C4-2B (cell line): Measurements from ENCODE around the gene EVC2.
"Not testable (repeated sequence)": the region's sequence is repeated elsewhere in the genome, so short reads cannot be mapped to it uniquely, and the experiment has no call there.

Experiments
- H3K27ac ChIP-seq: fragments of 450-650 bp; 2 replicates; pipeline ENCODE4 v1.5.1; 2017
- ZFX ChIP-seq: fragments of 450-650 bp; IDR thresholded peaks from 2 replicates; pipeline ENCODE4 v1.6.1; 2017
- TF ChIP-seq, protein P1 (sequence below): fragments of 450-650 bp; conservative IDR thresholded peaks from 2 replicates; pipeline ENCODE4 v1.5.1; 2017; ENCODE audit warnings: mild to moderate bottlenecking

The EVC2 gene

DNA sequence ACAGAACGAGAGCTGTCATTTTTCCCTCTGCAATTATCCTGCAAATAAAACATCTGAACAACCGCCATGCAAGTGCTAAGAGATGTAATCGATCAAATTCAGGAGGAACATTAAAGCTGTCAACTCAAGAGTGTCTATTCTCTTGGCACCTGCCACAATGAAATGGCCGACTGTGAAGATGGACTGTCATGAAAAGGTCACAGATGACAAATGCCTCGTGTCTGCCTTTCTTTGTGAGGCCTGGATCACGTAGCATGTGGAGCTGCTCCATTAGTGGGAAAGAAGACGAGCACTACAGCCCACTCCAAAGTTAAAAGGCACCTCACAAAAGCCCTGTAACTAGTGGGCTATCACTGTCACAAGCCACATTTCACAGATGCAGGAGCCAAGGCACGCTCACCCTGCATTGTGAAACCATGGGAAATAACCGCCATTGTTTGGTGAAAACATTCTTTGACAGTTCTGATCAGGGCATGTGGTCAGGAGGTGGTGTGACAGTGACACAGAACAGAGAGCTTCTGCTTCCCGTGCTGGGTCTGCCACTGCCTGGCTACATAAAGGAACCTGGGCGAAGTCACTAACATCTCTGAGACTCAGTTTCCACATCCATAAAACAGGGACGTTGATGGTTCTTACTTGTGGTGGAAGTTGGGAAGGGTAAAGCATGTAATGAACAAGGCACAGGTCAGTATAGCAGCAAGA is 98.9 kb downstream of the EVC2 start:
- TF ChIP-seq ZFX, result no peak
- TF ChIP-seq, protein P1, sequence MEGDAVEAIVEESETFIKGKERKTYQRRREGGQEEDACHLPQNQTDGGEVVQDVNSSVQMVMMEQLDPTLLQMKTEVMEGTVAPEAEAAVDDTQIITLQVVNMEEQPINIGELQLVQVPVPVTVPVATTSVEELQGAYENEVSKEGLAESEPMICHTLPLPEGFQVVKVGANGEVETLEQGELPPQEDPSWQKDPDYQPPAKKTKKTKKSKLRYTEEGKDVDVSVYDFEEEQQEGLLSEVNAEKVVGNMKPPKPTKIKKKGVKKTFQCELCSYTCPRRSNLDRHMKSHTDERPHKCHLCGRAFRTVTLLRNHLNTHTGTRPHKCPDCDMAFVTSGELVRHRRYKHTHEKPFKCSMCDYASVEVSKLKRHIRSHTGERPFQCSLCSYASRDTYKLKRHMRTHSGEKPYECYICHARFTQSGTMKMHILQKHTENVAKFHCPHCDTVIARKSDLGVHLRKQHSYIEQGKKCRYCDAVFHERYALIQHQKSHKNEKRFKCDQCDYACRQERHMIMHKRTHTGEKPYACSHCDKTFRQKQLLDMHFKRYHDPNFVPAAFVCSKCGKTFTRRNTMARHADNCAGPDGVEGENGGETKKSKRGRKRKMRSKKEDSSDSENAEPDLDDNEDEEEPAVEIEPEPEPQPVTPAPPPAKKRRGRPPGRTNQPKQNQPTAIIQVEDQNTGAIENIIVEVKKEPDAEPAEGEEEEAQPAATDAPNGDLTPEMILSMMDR, result no peak

DNA sequence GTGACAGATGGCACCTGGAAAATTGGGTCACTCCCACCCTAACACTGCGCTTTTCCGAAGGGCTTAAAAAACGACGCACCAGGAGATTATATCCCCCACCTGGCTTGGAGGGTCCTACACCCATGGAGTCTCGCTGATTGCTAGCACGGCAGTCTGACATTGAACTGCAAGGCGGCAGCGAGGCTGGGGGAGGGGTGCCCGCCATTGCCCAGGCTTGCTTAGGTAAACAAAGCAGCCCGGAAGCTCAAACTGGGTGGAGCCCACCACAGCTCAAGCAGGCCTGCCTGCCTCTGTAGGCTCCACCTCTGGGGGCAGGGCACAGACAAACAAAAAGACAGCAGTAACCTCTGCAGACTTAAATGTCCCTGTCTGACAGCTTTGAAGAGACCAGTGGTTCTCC is 114.5 kb downstream of the EVC2 start:
- not testable (repeated sequence) for H3K27ac ChIP-seq

More for the DNA sequence above, 98.9 kb downstream of the EVC2 start:
- H3K27ac ChIP-seq, result no peak overlapping the region

DNA sequence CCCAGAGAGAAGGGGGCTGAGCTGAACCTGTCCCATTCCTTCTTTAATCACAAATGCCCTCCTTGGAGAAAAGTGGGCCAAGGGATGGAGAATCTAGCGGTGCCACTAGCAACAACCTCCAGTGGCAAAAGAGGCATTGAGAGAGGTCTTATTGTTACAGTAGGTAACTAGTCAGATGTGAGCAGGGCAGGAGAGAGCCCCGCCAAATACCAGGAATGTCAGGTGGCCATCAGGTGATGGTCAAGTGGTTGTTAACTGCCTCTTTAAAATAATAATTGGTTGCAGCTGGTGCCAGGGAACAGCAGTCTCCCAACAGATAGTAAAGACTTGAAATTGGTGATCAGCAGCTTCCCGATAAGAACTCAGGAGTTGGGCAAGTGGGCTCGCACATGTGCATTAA is 116.1 kb downstream of the EVC2 start:
- TF ChIP-seq ZFX, result no peak
- TF ChIP-seq, protein P1, result no peak
- no peak overlapping the region for H3K27ac ChIP-seq

DNA sequence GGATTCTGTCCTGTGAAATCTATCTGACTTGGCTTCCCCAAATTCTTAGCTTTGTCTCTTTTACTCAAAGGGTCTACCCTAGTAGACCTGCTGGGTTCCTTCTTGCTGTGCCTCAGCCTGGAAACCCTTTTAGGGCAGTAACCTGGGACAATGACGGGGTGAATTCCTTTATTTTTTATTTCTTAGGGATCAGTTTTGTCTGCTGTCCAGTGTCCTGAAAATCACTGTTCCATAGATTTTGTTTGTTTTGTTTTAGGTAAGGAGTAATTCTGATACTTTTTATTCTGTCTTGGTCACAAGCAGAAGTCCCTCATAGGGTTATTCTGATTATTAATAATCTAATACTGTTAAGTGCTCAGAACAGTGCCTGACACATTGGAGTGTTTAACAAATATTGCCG is 118.9 kb downstream of the EVC2 start:
- TF ChIP-seq, protein P1, result no peak
- no peak for TF ChIP-seq ZFX

DNA sequence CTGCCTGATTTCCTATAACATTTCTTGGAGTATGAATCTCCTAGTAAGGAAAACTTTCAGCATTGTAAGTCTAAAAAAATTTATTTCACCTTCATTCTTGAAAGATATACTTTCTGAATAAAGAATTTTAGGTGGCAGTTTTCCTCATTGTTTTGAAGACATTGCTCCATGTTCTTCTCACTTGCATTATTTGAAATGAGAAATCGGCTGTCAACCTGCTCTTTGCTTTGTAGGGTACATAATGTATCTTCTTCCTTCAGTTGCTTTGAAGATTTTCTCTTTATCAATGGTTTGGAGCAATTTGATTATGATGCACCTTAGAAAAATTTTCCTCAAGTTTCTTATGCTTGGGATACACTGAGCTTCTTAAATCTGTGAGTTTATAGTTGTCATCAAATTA is 120.3 kb downstream of the EVC2 start:
- TF ChIP-seq ZFX, result no peak
- TF ChIP-seq, protein P1, result no peak
- H3K27ac ChIP-seq, result no peak overlapping the region

More for the DNA sequence above, 118.9 kb downstream of the EVC2 start:
- H3K27ac ChIP-seq, result no peak overlapping the region

DNA sequence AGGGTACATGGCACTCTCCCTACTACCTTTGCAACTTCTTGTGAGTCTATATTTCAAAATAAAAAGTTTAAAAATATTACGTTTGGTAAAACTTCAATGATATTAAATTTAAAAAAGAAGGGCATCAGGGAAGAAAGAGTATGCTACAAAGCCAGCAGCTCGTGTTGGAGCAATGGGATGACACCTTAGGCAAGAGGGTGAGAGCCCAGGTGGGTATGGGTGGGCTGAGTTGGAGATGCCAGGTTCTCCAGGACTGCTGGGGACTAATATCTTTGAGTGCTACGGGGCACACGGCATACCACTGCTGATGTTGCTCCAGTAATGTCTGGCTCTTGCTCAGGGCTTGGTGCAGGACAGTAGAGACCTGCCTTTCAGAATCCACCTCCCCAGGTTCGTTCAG is 132.4 kb downstream of the EVC2 start:
- H3K27ac ChIP-seq, result no peak overlapping the region
- no peak for TF ChIP-seq ZFX
- TF ChIP-seq, protein P1, result no peak

DNA sequence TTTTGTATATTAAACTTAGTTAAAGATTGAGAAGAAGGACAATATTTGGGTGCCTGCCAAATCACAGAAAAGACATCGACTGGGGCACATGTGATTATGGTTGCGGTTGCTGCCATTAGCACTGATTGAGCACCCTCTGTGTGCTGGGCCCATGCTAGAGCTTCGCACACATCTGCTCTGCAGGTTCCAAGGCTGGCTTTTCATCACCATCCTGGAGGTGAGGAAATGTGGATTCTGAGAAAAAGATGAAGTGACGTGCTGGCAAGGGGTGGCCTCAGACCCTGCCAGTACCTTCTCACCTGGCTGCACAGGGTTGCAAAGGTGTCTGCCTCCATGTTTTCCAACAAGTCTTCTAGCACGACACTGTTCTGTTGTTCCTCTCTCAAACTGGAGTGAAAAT is 134.0 kb downstream of the EVC2 start:
- TF ChIP-seq ZFX, result no peak
- TF ChIP-seq, protein P1, result no peak
- no peak overlapping the region for H3K27ac ChIP-seq

DNA sequence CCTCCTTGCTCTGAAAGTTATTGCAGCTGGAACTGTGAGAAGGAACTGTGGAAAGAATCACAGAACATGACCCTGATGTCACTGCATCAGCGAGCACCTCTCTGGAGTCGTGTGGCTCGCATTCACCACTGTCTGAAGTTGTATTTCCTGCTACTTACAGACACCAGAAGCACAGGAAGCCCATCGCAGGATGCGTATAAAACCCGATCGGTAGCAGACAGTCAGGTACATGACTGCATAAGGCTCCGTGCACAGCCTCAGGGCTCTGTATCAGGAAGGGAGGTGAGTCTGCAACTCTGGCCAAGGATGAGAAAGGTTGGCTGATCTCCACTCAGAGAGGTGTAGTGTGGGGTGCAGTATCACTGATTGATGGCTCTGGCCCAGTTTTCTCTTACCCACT is 134.4 kb downstream of the EVC2 start:
- no peak overlapping the region for H3K27ac ChIP-seq
- no peak for TF ChIP-seq ZFX
- TF ChIP-seq, protein P1, result no peak
